ENCODE data around the gene CGB3.

GRCh38 chr19:49071860-49072547, 47.9 kb upstream of the CGB3 start:
- TF ChIP-seq POLR2A (IDR thresholded peaks at IDR 0.05) = no peak
- TF ChIP-seq CTCF (IDR thresholded peaks at IDR 0.05) = no peak

Data from lower leg skin (tissue), 3 donors.